Gastrocnemius medialis (tissue), 4 donors: Measurements from ENCODE around the gene MTHFD2. TPM values are rescaled to one million over a fixed set of nuclear protein-coding genes. Genes with fewer than 3 reads are reported as not detected.

Experiments used
- ATAC-seq, 2 donors: fragments of 150-250 bp; one replicate each; pipeline ENCODE4 v1.9.1; 2016
- DNase-seq, 2 donors: peaks; one replicate each; pipeline ENCODE4 v3.0.0-alpha.2; 2019
- H3K27ac ChIP-seq, 4 donors: fragments of 200-600 bp; sonication (generic); 1 replicate in 1 of 4; 2 replicates in 3 of 4; pipeline ENCODE4 v1.5.1; 2016 to 2018; ENCODE audit warnings: mild to moderate bottlenecking in 2 of 4, moderate library complexity in 1 of 4
- H3K27me3 ChIP-seq, 3 donors: fragments of 200-600 bp; sonication (generic) in 2 of 3; 1 replicate in 1 of 3; 2 replicates in 2 of 3; pipeline versions ENCODE4 v1.5.1 to v1.6.0; 2016 to 2019; ENCODE audit warnings: mild to moderate bottlenecking in 1 of 3, moderate library complexity in 1 of 3
- H3K36me3 ChIP-seq, 2 donors: fragments of 200-600 bp; sonication (generic) in 1 of 2; one replicate each; pipeline ENCODE4 v1.5.1; 2017 to 2018
- H3K4me1 ChIP-seq, 2 donors: fragments of 200-600 bp; sonication (generic) in 1 of 2; one replicate each; pipeline ENCODE4 v1.5.1; 2016 to 2017; ENCODE audit warnings: mild to moderate bottlenecking in 2 of 2
- H3K4me3 ChIP-seq, 4 donors: fragments of 200-600 bp; sonication (generic) in 3 of 4; 1 replicate in 1 of 4; 2 replicates in 3 of 4; pipeline ENCODE4 v1.5.1; 2016 to 2019; ENCODE audit warnings: mild to moderate bottlenecking in 2 of 4
- H3K9me3 ChIP-seq, 3 donors: fragments of 200-600 bp; sonication (generic) in 2 of 3; 1 replicate in 1 of 3; 2 replicates in 2 of 3; pipeline ENCODE4 v1.5.1; 2016 to 2019
- CTCF ChIP-seq, 5 experiments: fragments of 450-650 bp in 3 of 5; fragments of 200-600 bp in 2 of 5; sonication (generic) in 2 of 5; IDR thresholded peaks in 4 of 5; conservative IDR thresholded peaks in 1 of 5; 1 replicate in 4 of 5; 2 replicates in 1 of 5; pipeline ENCODE4 v1.5.1; 2016 to 2019; ENCODE audit warnings: antibody characterized with exemption in 5 of 5, mild to moderate bottlenecking in 3 of 5, moderate library complexity in 3 of 5
- POLR2A ChIP-seq, 2 donors: fragments of 450-650 bp; IDR thresholded peaks; one replicate each; pipeline ENCODE4 v1.6.1; 2017; ENCODE audit warnings: antibody characterized with exemption in 2 of 2, mild to moderate bottlenecking in 2 of 2, moderate library complexity in 2 of 2
- in situ Hi-C, 4 donors: fragments of 200-750 bp; cut with MboI; loops; one replicate each; pipeline versions ENCODE4 v1.15.0 to v1.8.0; 2017; ENCODE audit warnings: low sequenced_read_pairs in 4 of 4
- intact Hi-C: fragments of 100-400 bp; cut with DNase I; formaldehyde crosslinking; loops from one replicate; pipeline ENCODE4 v1.15.1; 2023; ENCODE audit warnings: low total_unique reads
- total RNA-seq, 4 donors: library from RNA; depleted of rRNA; stranded (reverse); fragments of >200 nt; gene quantifications; one replicate each; pipeline versions ENCODE4 v1.1.0 to v1.2.3, GENCODE V29; 2016

MTHFD2 gene
- total RNA-seq, 4 donors from 2014 or later = 29.0 to 53.5 (median 32.5) TPM

DNA sequence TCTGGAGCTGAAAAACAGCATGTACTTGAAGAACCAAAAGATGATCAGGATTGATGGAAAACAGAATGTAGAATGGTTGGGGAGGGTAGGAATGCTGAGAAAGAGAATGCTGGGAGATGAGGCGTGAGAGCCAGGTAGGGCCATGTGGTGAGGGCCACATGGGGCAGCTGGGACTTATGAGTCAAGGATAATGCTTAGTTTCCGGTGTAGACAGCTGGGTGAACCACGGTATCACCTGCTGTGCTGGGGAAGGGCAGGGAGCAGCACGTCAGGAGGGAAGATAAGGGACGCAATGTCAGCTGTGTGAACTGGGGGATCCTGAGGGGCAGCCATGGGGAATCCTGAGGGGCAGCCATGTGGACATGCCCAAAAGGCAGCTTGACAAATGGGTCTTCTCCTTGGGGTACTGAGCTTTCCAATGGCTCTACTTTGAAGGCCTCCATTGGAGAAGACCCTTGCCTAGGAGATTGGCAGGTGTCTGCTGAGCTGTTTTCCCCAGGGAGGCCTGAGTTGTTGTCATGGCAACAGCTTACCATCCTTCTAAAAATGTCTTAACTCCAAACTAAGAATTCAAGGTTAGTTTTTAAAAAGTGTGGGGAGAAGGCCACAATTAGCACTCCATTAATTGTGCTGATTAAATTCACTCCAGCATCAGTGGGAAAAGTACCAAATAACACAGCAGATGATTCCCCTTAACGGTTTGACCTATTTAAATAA is 51.1 kb downstream of the MTHFD2 start:
- no peak for ATAC-seq
- H3K27me3 ChIP-seq = no peaks in the 10 kb centered on the region
- intact Hi-C loops = loop anchor here (2.0 to 10.0 kb wide), 2 partner anchors 85 to 425 kb away; partner anchors contain the start of gene STAMBP

GRCh38 chr2:74250189-74250631 is 51.8 kb downstream of the MTHFD2 start:
- no peak overlapping the region for H3K27ac ChIP-seq
- ATAC-seq (peak in 1 of 2 donors; percentile 49), DNase-seq (no peak)
- no peaks in the 10 kb centered on the region for H3K9me3 ChIP-seq
- intact Hi-C loops (loop anchor here (2.0 to 10.0 kb wide), 2 partner anchors 85 to 425 kb away; partner anchors contain the start of gene STAMBP), in situ Hi-C loops (no loop called here)
- no peaks in the 10 kb centered on the region for H3K4me1 ChIP-seq
- H3K36me3 ChIP-seq = no peaks in the 10 kb centered on the region
- TF ChIP-seq CTCF (IDR thresholded peaks at IDR 0.05 in 4 of 5, conservative IDR thresholded peaks at IDR 0.05 in 1 of 5) = peak; percentile 31 to 68 (median 56)
- TF ChIP-seq POLR2A (IDR thresholded peaks at IDR 0.05) = no peak
- no peaks in the 10 kb centered on the region for H3K27me3 ChIP-seq
- H3K4me3 ChIP-seq = no peak overlapping the region

More for the DNA sequence above, 51.1 kb downstream of the MTHFD2 start:
- no peak for TF ChIP-seq CTCF (IDR thresholded peaks at IDR 0.05 in 4 of 5, conservative IDR thresholded peaks at IDR 0.05 in 1 of 5)
- TF ChIP-seq POLR2A (IDR thresholded peaks at IDR 0.05) = no peak
- DNase-seq = no peak
- Histone ChIP-seq H3K4me1 (no peaks in the 10 kb centered on the region), H3K36me3 (no peaks in the 10 kb centered on the region), H3K27ac (no peak overlapping the region), H3K4me3 (no peak overlapping the region), H3K9me3 (no peaks in the 10 kb centered on the region)
- in situ Hi-C loops = no loop called here

- no peaks in the 10 kb centered on the region for H3K27me3 ChIP-seq
- DNase-seq (no peak), ATAC-seq (no peak)
- in situ Hi-C loops = no loop called here
- no peak overlapping the region for H3K4me3 ChIP-seq
- H3K36me3 ChIP-seq = no peaks in the 10 kb centered on the region
- H3K9me3 ChIP-seq = no peaks in the 10 kb centered on the region
- H3K27ac ChIP-seq = no peak overlapping the region
- H3K4me1 ChIP-seq = no peaks in the 10 kb centered on the region
- intact Hi-C loops = loop anchor here (10.0 kb wide), 1 partner anchor 427 kb away; the partner anchor contains the start of gene STAMBP
- TF ChIP-seq POLR2A (IDR thresholded peaks at IDR 0.05) (no peak), CTCF (IDR thresholded peaks at IDR 0.05 in 4 of 5, conservative IDR thresholded peaks at IDR 0.05 in 1 of 5) (no peak)
Measured at GRCh38 chr2:74252036-74252435, 53.6 kb downstream of the MTHFD2 start.

DNA sequence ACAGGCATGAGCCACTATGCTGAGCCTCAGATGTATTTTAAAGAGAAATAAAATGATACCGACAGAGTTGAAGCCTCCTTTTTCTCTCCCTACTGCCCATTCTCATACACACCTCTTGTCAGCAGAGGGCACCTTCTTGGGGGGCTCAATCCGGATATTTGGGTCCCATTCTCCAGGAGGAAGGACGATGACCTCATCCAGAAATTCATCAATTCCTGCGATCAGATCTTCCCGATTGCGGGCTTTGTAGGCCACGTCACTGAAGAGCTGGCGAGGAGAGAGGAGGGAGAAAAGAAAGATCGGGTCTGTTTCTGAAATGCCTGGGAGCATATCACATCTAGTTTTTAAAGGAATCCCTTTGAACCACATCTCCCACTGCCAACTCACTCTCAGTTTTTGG is 54.4 kb downstream of the MTHFD2 start:
- Histone ChIP-seq H3K27ac (no peak overlapping the region), H3K4me1 (no peaks in the 10 kb centered on the region), H3K9me3 (no peaks in the 10 kb centered on the region), H3K27me3 (no peaks in the 10 kb centered on the region), H3K36me3 (no peaks in the 10 kb centered on the region), H3K4me3 (no peak overlapping the region)
- in situ Hi-C loops = no loop called here
- no peak for ATAC-seq
- intact Hi-C loops = loop anchor here (10.0 kb wide), 1 partner anchor 428 kb away; the partner anchor contains the start of gene STAMBP
- no peak for TF ChIP-seq CTCF (IDR thresholded peaks at IDR 0.05 in 4 of 5, conservative IDR thresholded peaks at IDR 0.05 in 1 of 5)
- no peak for TF ChIP-seq POLR2A (IDR thresholded peaks at IDR 0.05)
- DNase-seq = no peak
